HAP-1 (cell line): ENCODE results near the gene FSIP1.
"Not testable (repeated sequence)": the region's sequence is repeated elsewhere in the genome, so short reads cannot be mapped to it uniquely, and the experiment has no call there.

ENCODE experiments used
- DNase-seq, 2 experiments: peaks; one replicate each; pipeline ENCODE4 v3.0.0-alpha.2; 2016 to 2020; ENCODE audit warnings: low spot score in 2 of 2
- H3K27me3 ChIP-seq: fragments of 250-450 bp; sonication (Bioruptor Pico); 2 replicates; pipeline ENCODE4 v1.5.1; 2020; ENCODE audit warnings: low read depth, mild to moderate bottlenecking, moderate library complexity
- H3K36me3 ChIP-seq: fragments of 250-450 bp; sonication (Bioruptor Pico); replicated peaks from 2 replicates; pipeline ENCODE4 v1.5.1; 2020; ENCODE audit warnings: mild to moderate bottlenecking
- H3K4me1 ChIP-seq: fragments of 250-450 bp; sonication (Bioruptor Pico); 2 replicates; pipeline ENCODE4 v1.5.1; 2020; ENCODE audit warnings: mild to moderate bottlenecking
- H3K4me3 ChIP-seq: fragments of 250-450 bp; sonication (Bioruptor Pico); 2 replicates; pipeline ENCODE4 v1.5.1; 2020; ENCODE audit warnings: mild to moderate bottlenecking, moderate library complexity
- H3K9me3 ChIP-seq: fragments of 250-450 bp; sonication (Bioruptor Pico); 2 replicates; pipeline ENCODE4 v1.5.1; 2020; ENCODE audit warnings: mild to moderate bottlenecking, moderate library complexity
- in situ Hi-C: fragments of 300-500 bp; cut with MboI; formaldehyde crosslinking; loops from 3 replicates; pipeline ENCODE4 v1.14.3; 2020; ENCODE audit warnings: low sequenced_read_pairs, inconsistent platforms, mixed read lengths

The FSIP1 gene

GRCh38 chr15:39782441-39783138 lies at the start of gene FSIP1:
Gene FSIP1 (minus strand): TSS chr15:39782841. CDS start chr15:39776524, 6,317 bp downstream.
- H3K36me3 ChIP-seq: no peaks in the 10 kb centered on the region
- peaks cover 39% of the 10 kb centered on the region for H3K4me1 ChIP-seq
- peak within 1 kb of the TSS; percentile 80 for H3K4me3 ChIP-seq
- peak; percentile 91 to 98 for DNase-seq
- in situ Hi-C loops: loop anchor here (10.0 to 25.0 kb wide), 2 partner anchors 222 to 480 kb away; no protein-coding TSS in a partner anchor
- H3K9me3 ChIP-seq: no peaks in the 10 kb centered on the region
- no peaks in the 10 kb centered on the region for H3K27me3 ChIP-seq

GRCh38 chr15:39830166-39830565 lies 47.5 kb upstream of the FSIP1 start:
- no peak for DNase-seq
- Histone ChIP-seq H3K9me3 (no peaks in the 10 kb centered on the region), H3K4me1 (no peaks in the 10 kb centered on the region), H3K27me3 (no peaks in the 10 kb centered on the region), H3K4me3 (no peak overlapping the region), H3K36me3 (no peaks in the 10 kb centered on the region)
- in situ Hi-C loops: no loop called here

GRCh38 chr15:39828374-39828931 lies 45.8 kb upstream of the FSIP1 start:
- in situ Hi-C loops: no loop called here
- Histone ChIP-seq H3K27me3 (no peaks in the 10 kb centered on the region), H3K9me3 (no peaks in the 10 kb centered on the region), H3K4me3 (no peak overlapping the region), H3K4me1 (no peaks in the 10 kb centered on the region), H3K36me3 (no peaks in the 10 kb centered on the region)
- DNase-seq: peak in 1 of 2 experiments; percentile 65

DNA sequence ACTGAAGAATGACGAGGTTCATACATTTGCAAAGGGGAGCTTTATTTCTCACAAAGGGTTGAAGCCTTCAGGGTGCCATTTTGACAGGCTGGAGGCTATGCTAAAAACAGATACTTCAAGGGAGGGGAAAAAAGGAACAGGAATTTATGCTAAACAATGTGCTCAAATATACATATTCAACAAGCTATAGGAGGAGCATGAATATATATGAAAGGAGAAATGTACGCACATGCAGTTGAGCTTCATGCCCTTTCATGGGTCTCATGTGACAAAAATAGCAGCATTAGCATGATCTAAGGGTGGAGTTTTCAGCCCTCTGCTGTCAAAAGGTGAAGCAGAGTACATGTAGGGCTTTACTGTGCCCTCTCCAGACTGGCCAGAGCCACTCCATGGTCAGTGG lies 44.3 kb upstream of the FSIP1 start:
- in situ Hi-C loops: no loop called here
- no peaks in the 10 kb centered on the region for H3K9me3 ChIP-seq
- H3K4me1 ChIP-seq: no peaks in the 10 kb centered on the region
- H3K4me3 ChIP-seq: no peak overlapping the region
- H3K27me3 ChIP-seq: no peaks in the 10 kb centered on the region
- DNase-seq: no peak
- no peaks in the 10 kb centered on the region for H3K36me3 ChIP-seq

- Histone ChIP-seq H3K36me3 (no peaks in the 10 kb centered on the region), H3K4me1 (no peaks in the 10 kb centered on the region), H3K9me3 (no peaks in the 10 kb centered on the region), H3K27me3 (no peaks in the 10 kb centered on the region), H3K4me3 (no peak overlapping the region)
- in situ Hi-C loops: no loop called here
- no peak for DNase-seq
These were observed 41.0 kb upstream of the FSIP1 start for GRCh38 chr15:39823634-39824033.

DNA sequence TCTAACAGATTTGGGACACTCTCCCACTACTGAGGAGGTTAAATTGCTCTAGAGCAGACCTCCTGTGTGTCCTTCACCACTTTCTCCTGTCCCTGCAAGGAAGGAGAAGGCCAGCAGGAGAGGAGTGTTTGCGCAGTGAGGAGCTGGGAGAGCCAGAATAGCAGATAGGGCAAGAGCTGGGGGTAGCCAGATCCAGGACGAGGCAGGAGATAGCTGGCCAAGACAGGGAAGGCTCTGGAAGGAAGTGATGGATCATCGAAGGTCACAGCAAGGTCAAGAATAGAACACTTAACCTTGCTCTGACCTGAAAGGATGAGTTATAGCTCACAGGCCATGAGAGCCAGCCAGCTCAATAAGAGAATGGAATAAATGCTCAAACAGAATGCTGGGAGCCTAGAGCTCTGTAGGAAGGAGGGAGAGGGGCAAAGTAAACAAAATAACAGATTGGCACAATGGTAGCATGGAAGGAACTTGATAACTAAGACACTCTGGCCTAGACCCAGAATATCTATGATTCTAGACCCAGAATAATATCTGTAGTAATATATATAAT lies 37.5 kb upstream of the FSIP1 start:
- no peak overlapping the region for H3K4me3 ChIP-seq
- in situ Hi-C loops: no loop called here
- no peaks in the 10 kb centered on the region for H3K9me3 ChIP-seq
- H3K4me1 ChIP-seq: no peaks in the 10 kb centered on the region
- H3K36me3 ChIP-seq: no peaks in the 10 kb centered on the region
- no peaks in the 10 kb centered on the region for H3K27me3 ChIP-seq
- no peak for DNase-seq

GRCh38 chr15:39819533-39819932 lies 36.9 kb upstream of the FSIP1 start:
- no peak for DNase-seq
- Histone ChIP-seq H3K4me1 (no peaks in the 10 kb centered on the region), H3K4me3 (no peak overlapping the region), H3K36me3 (no peaks in the 10 kb centered on the region), H3K27me3 (no peaks in the 10 kb centered on the region), H3K9me3 (no peaks in the 10 kb centered on the region)
- in situ Hi-C loops: no loop called here

- in situ Hi-C loops: no loop called here
- Histone ChIP-seq H3K27me3 (no peaks in the 10 kb centered on the region), H3K9me3 (no peaks in the 10 kb centered on the region), H3K36me3 (no peaks in the 10 kb centered on the region), H3K4me1 (no peaks in the 10 kb centered on the region), H3K4me3 (no peak overlapping the region)
- no peak for DNase-seq
These were observed 35.3 kb upstream of the FSIP1 start for GRCh38 chr15:39817892-39818291.

DNA sequence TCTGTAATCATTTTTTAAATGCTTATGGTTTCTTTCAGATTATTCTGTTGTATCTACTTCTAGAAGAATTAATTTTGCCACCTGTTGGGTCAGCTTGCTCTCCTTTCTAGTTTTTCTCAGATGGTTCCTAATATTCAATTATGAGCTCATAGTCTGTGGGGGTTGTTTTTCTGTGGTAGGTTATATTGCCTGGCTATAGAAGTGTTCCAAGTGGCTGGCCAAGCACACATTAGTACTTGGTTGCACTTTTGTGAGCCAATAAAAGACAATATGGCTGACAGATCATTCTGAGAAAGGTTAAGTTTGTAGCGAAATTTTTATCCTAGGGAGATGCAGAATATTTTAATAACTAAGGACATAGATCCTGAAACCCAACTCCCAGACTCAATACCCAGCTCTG lies 31.8 kb upstream of the FSIP1 start:
- H3K36me3 ChIP-seq: no peaks in the 10 kb centered on the region
- no peaks in the 10 kb centered on the region for H3K27me3 ChIP-seq
- H3K4me3 ChIP-seq: no peak overlapping the region
- in situ Hi-C loops: no loop called here
- H3K9me3 ChIP-seq: no peaks in the 10 kb centered on the region
- no peaks in the 10 kb centered on the region for H3K4me1 ChIP-seq
- no peak for DNase-seq

DNA sequence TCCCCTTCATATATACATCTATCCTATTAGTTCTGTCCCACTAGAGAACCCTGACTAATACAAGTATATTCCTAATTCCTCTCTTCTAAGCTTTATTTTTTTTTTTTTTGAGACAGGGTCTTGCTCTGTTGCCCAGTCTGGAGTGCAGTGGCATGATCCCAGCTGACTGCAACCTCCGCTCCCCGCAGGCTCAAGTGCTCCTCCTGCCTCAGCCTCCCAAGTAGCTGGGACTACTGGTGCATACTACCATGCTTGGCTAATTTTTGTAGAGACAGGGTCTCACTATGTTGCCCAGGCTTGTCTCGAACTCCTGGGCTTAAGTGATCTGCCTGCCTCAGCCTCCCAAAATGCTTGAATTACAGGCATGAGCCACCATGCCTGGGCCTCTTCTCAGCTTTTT lies 30.0 kb upstream of the FSIP1 start:
- in situ Hi-C loops, H3K9me3 ChIP-seq, DNase-seq, H3K36me3 ChIP-seq, H3K4me3 ChIP-seq, H3K27me3 ChIP-seq, H3K4me1 ChIP-seq: not testable (repeated sequence)

- no peak for DNase-seq
- Histone ChIP-seq H3K36me3 (no peaks in the 10 kb centered on the region), H3K9me3 (no peaks in the 10 kb centered on the region), H3K4me1 (no peaks in the 10 kb centered on the region), H3K27me3 (no peaks in the 10 kb centered on the region), H3K4me3 (no peak overlapping the region)
- in situ Hi-C loops: loop anchor here (10.0 kb wide), 1 partner anchor 66 kb away; no protein-coding TSS in a partner anchor
These were observed 26.3 kb upstream of the FSIP1 start for GRCh38 chr15:39808909-39809308.

DNA sequence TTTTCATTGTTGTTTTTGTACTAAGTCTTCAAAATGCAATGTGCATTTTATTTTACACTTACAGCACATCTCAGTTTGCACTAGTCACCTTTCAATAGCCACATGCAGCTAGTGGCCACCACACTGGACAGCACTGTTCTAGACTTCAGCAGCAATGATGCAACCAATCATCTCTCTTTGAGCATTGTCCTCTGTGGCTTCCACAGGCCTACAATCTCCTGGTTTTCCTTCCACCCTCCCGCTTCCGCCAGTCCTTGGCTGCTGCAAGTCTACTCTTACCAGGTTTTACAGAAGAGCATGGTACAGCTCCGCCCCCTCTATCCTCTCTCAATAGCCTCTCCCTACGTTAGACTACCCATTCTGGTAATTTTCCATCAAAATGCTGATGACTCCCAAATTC lies 25.1 kb upstream of the FSIP1 start:
- H3K9me3 ChIP-seq: no peaks in the 10 kb centered on the region
- no peak for DNase-seq
- no peaks in the 10 kb centered on the region for H3K4me1 ChIP-seq
- no peaks in the 10 kb centered on the region for H3K36me3 ChIP-seq
- no peaks in the 10 kb centered on the region for H3K27me3 ChIP-seq
- in situ Hi-C loops: loop anchor here (10.0 kb wide), 1 partner anchor 67 kb away; no protein-coding TSS in a partner anchor
- no peak overlapping the region for H3K4me3 ChIP-seq

DNA sequence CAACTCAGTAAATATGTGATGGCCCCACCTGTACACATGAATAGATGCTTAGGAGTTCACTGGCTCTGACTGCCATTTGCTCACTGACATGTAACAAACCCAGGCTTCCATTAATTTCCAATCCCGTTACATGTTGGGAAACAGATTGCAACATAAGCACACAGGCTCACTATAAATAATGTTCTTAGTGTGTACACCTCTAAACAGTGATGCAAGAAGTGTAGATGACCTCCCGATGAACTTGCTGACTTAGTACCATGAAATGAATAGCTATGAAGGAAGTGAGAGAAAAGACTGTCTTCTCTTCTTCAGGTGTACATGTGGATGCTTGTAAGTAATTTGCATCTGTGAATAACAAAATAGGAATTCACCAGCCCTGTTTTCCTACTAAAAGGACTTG lies 21.4 kb upstream of the FSIP1 start:
- in situ Hi-C loops: loop anchor here (10.0 kb wide), 1 partner anchor 71 kb away; no protein-coding TSS in a partner anchor
- Histone ChIP-seq H3K9me3 (no peaks in the 10 kb centered on the region), H3K27me3 (no peaks in the 10 kb centered on the region), H3K4me3 (no peak overlapping the region), H3K4me1 (no peaks in the 10 kb centered on the region), H3K36me3 (no peaks in the 10 kb centered on the region)
- DNase-seq: no peak

GRCh38 chr15:39803016-39803415 lies 20.4 kb upstream of the FSIP1 start:
- in situ Hi-C loops: loop anchor here (10.0 kb wide), 1 partner anchor 72 kb away; no protein-coding TSS in a partner anchor
- Histone ChIP-seq H3K4me3 (no peak overlapping the region), H3K9me3 (no peaks in the 10 kb centered on the region), H3K36me3 (no peaks in the 10 kb centered on the region), H3K4me1 (no peaks in the 10 kb centered on the region), H3K27me3 (no peaks in the 10 kb centered on the region)
- no peak for DNase-seq
